Erythroblast (primary cell): ENCODE results near the gene CNIH1.

ENCODE experiments used
- GATA1 ChIP-seq: IDR thresholded peaks from 2 replicates; pipeline ENCODE4 v1.6.1; 2011; ENCODE audit warnings: low read depth, mild to moderate bottlenecking, control low read depth, low read length, moderate library complexity
- POLR2A ChIP-seq: IDR thresholded peaks from 2 replicates; pipeline ENCODE4 v1.6.1; 2011; ENCODE audit warnings: mild to moderate bottlenecking, low read length

DNA sequence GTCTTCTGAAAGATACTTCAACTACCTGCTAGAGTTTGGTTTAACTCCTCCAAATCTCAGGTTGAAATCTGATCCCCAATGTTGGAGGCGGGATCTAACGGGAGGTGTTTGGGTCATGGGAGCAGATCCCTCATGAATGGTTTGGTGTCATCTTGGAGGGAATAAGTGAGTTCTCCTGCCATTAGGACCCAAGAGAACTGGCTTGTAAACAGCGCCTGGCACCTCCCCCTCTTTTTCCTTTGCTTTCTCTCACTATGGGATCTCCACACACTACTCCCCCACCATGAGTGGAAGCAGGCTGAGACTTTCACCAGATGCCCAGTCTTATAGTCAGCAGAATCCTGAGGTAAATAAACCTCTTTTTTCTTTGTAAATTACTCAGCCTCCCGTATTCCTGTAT, 2.5 kb downstream of the CNIH1 start:
- TF ChIP-seq POLR2A (no peak), GATA1 (no peak)
